ENCODE measurements around the gene SEPSECS. TPM values are rescaled to one million over a fixed set of nuclear protein-coding genes. Genes with fewer than 3 reads are reported as not detected.

SEPSECS gene
- total and polyA plus RNA-seq, 2 of the 8 experiments (the other 6 are each of a cell fraction or from before 2014, with no cell fraction given): 1.9 to 4.1 TPM

DNA sequence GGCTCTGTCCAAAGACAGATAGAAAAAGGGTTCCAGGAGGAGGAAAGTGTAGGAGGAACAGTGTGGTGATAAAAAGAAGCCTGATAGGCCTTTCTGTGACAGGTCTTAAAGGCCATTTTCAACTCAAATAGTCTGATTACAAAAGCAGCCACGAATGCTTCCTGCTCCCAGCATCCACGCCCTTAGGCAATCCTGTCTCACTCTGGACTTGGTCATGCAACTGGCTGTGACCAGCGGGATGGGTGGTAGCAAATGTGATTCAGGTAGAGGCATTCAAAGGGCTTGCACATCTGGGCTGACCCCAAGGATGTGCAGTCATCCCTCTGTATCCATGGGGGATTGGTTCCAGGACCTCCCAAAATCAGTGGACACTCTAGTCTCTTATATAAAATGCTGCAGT lies 14.4 kb upstream of the SEPSECS start (continued):
- TF ChIP-seq MAFK (IDR thresholded peaks at IDR 0.05; ENCODE audit: low read depth, low read length) (no peak), KDM4A (IDR thresholded peaks at IDR 0.05; ENCODE audit: low read depth, low read length, severe bottlenecking) (no peak), EP300 (IDR thresholded peaks at IDR 0.05; ENCODE audit: borderline replicate concordance in 1 of 2, low read depth in 2 of 2, low read length in 2 of 2) (no peak), TAF1 (IDR thresholded peaks at IDR 0.05; ENCODE audit: low read depth, low read length) (no peak), CREB1 (IDR thresholded peaks at IDR 0.05) (no peak), CTBP2 (IDR thresholded peaks at IDR 0.05; ENCODE audit: borderline replicate concordance, insufficient read depth, insufficient read length, low read length) (no peak), FOSL1 (IDR thresholded peaks at IDR 0.05; ENCODE audit: insufficient read depth, low read depth, low read length) (no peak), KDM1A (IDR thresholded peaks at IDR 0.05; ENCODE audit: borderline replicate concordance, low read length) (no peak)

All from H1 (cell line).